K562 (cell line): ENCODE data around the gene PANX1. TPM values are rescaled to one million over a fixed set of nuclear protein-coding genes. Genes with fewer than 3 reads are reported as not detected.

Experiments
- CHD2 ChIP-seq: IDR thresholded peaks from 2 replicates; pipeline ENCODE4 v1.6.1; 2011; ENCODE audit warnings: low read depth, low read length
- JUND ChIP-seq, 2 experiments: IDR thresholded peaks; 2 replicates in 1 of 2; 3 replicates in 1 of 2; pipeline ENCODE4 v1.6.1; 2011; ENCODE audit warnings: borderline replicate concordance in 2 of 2, low read depth in 2 of 2, low read length in 2 of 2, improper control_type of control experiment in 1 of 2, missing biosample characterization in 1 of 2, missing genetic modification characterization in 1 of 2, missing genetic modification reagents in 1 of 2
- NR2C2 ChIP-seq, 2 experiments: fragments of 200-800 bp in 1 of 2; sonication (Bioruptor generic) in 1 of 2; sonication (generic) in 1 of 2; formaldehyde crosslinking in 1 of 2; IDR thresholded peaks; 2 replicates each; pipeline versions ENCODE4 v1.6.1 to v1.8.0; 2016 to 2022; ENCODE audit warnings: mild to moderate bottlenecking in 1 of 2, missing compliant biosample characterization in 1 of 2, missing genetic modification characterization in 1 of 2, missing genetic modification reagents in 1 of 2
- RBBP5 ChIP-seq: fragments of 200-600 bp; sonication (generic); IDR thresholded peaks from 2 replicates; pipeline ENCODE4 v1.6.1; 2012; ENCODE audit warnings: borderline replicate concordance, mild to moderate bottlenecking, low read length, control low read depth, inconsistent platforms; ENCODE audit not compliant: insufficient read depth, poor library complexity, severe bottlenecking
- SMARCA5 ChIP-seq: fragments of 450-650 bp; IDR thresholded peaks from 2 replicates; pipeline ENCODE4 v1.6.1; 2016
- SREBF1 ChIP-seq: fragments of 150-350 bp; IDR thresholded peaks from 2 replicates; pipeline ENCODE4 v1.6.1; 2014; ENCODE audit warnings: antibody characterized with exemption, low read depth, low read length, borderline replicate concordance
- TCF3 ChIP-seq: sonication (generic); formaldehyde crosslinking; IDR thresholded peaks from 2 replicates; pipeline ENCODE4 v1.4.0; 2020; ENCODE audit warnings: mild to moderate bottlenecking, missing genetic modification reagents
- TCF7L2 ChIP-seq: fragments of 150-350 bp; IDR thresholded peaks from 2 replicates; pipeline ENCODE4 v1.6.1; 2016; ENCODE audit warnings: low read depth, mild to moderate bottlenecking, low read length, moderate library complexity
- ZBTB1 ChIP-seq: sonication (generic); formaldehyde crosslinking; IDR thresholded peaks from 2 replicates; pipeline ENCODE4 v1.8.1; 2023; ENCODE audit warnings: missing genetic modification reagents, low read depth, mild to moderate bottlenecking, borderline replicate concordance
- ZBTB12 ChIP-seq: fragments of 250-450 bp; sonication (Bioruptor Pico); IDR thresholded peaks from 2 replicates; pipeline ENCODE4 v1.4.0; 2020
- ZBTB40 ChIP-seq, 2 experiments: fragments of 450-650 bp in 1 of 2; sonication (generic) in 1 of 2; formaldehyde crosslinking in 1 of 2; IDR thresholded peaks; 2 replicates each; pipeline versions ENCODE4 v1.7.1 to v1.9.0; 2016 to 2022; ENCODE audit warnings: inconsistent platforms in 1 of 2, mild to moderate bottlenecking in 1 of 2, missing genetic modification reagents in 1 of 2
- polyA plus RNA-seq, 8 experiments: library from polyadenylated mRNA; depleted of rRNA in 4 of 8; stranded (reverse) in 5 of 8; unstranded in 3 of 8; fragments of >200 nt; fragmentation: Nextera tagmentation in 2 of 8; fragmentation: Illumina TruSeq in 1 of 8; extraction: Ambion mirVana in 2 of 8; extraction: Trizol in 1 of 8; gene quantifications; 2 replicates each; pipeline versions ENCODE4 v1.2.1 to v1.2.3, GENCODE V29; 2011 to 2014; ENCODE audit warnings: inconsistent platforms in 1 of 8, missing spikeins in 1 of 8
- total RNA-seq, 7 experiments: library from RNA; depleted of rRNA in 6 of 7; stranded (reverse); fragments of >200 nt in 6 of 7; fragmentation: Illumina TruSeq in 2 of 7; extraction: Trizol in 2 of 7; gene quantifications; 2 replicates each; pipeline versions ENCODE4 v1.2.1 to v1.2.3, GENCODE V29; 2011 to 2021; ENCODE audit warnings: low replicate concordance in 1 of 7
- TF ChIP-seq, protein P1 (sequence below): conservative IDR thresholded peaks from 2 replicates; pipeline ENCODE4 v1.6.1; 2011; ENCODE audit warnings: low read depth, mild to moderate bottlenecking, low read length; ENCODE audit not compliant: control insufficient read depth

PANX1 gene
- total and polyA plus RNA-seq, 9 of the 15 experiments (the other 6 are each of a cell fraction or from before 2014, with no cell fraction given): 1.9 to 14.8 (median 10.1) TPM

DNA sequence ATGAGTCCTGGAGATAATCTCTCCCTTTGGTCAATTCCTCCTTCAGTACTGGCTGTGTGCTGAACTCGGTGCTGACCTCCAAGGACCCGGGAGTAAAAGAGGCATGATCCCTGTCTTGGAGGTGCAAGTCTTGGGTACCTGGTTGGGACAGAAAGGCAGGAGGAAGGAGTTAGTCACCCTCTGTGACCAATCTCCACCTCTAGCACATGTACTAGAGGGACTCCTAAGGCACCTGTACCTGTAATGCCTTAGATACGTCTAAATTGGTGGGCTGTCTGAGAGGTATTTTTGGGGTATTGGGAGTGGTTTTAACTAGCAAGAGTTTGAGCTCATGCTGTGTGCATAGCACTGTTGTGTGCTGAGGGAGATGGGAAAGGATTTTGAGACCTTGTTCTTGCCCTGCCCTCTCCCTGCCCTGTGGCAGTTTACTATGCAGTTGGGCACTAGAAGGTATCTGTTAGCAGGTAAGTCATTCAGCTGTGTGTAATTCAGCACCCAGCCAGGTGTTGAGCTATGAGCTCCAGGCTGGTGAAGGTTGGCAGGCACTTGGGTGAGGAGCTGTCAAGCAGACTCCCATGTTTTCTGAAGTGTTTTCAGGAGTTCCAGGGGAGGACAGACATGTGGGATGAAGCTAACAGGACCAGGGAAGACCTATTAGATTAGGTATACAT is 2.5 kb downstream of the PANX1 start (continued):
- TF ChIP-seq NR2C2 (CRISPR knock-in tag; IDR thresholded peaks at IDR 0.05): no peak
- TF ChIP-seq NR2C2 (tag; IDR thresholded peaks at IDR 0.05): no peak
- no peak for TF ChIP-seq ZBTB1 (CRISPR knock-in tag)
- TF ChIP-seq TCF7L2: no peak
- TF ChIP-seq SMARCA5: no peak
- peak; percentile 36; the same call in 1 of the 2 replicates for TF ChIP-seq TCF3 (CRISPR knock-in tag)
- TF ChIP-seq CHD2: no peak
- TF ChIP-seq, protein P1, sequence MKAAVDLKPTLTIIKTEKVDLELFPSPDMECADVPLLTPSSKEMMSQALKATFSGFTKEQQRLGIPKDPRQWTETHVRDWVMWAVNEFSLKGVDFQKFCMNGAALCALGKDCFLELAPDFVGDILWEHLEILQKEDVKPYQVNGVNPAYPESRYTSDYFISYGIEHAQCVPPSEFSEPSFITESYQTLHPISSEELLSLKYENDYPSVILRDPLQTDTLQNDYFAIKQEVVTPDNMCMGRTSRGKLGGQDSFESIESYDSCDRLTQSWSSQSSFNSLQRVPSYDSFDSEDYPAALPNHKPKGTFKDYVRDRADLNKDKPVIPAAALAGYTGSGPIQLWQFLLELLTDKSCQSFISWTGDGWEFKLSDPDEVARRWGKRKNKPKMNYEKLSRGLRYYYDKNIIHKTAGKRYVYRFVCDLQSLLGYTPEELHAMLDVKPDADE: no peak
- 0 out of 2 replicates have a peak, but pooled peaks have one; percentile 6 for TF ChIP-seq JUND (IDR thresholded peaks at IDR 0.05; ENCODE audit: borderline replicate concordance, low read depth, low read length)
- TF ChIP-seq JUND (tag; IDR thresholded peaks at IDR 0.05; ENCODE audit: borderline replicate concordance, low read depth, low read length): no peak
- no peak for TF ChIP-seq SREBF1
- TF ChIP-seq ZBTB40 (IDR thresholded peaks at IDR 0.05): no peak
- TF ChIP-seq ZBTB40 (CRISPR knock-in tag; IDR thresholded peaks at IDR 0.05): no peak
- peak; percentile 23 for TF ChIP-seq RBBP5
- no peak for TF ChIP-seq ZBTB12 (CRISPR knock-in tag)
- TF ChIP-seq, all 486 proteins: peak for 4
